ENCODE data around the gene NAV1.
"Not testable (repeated sequence)": the region's sequence is repeated elsewhere in the genome, so short reads cannot be mapped to it uniquely, and the experiment has no call there.

NAV1 gene

GRCh38 chr1:201563941-201564340 is 25.0 kb downstream of the NAV1 start:
- DNase-seq (ENCODE audit: low read depth in 4 of 4, low spot score in 1 of 4), result no peak

DNA sequence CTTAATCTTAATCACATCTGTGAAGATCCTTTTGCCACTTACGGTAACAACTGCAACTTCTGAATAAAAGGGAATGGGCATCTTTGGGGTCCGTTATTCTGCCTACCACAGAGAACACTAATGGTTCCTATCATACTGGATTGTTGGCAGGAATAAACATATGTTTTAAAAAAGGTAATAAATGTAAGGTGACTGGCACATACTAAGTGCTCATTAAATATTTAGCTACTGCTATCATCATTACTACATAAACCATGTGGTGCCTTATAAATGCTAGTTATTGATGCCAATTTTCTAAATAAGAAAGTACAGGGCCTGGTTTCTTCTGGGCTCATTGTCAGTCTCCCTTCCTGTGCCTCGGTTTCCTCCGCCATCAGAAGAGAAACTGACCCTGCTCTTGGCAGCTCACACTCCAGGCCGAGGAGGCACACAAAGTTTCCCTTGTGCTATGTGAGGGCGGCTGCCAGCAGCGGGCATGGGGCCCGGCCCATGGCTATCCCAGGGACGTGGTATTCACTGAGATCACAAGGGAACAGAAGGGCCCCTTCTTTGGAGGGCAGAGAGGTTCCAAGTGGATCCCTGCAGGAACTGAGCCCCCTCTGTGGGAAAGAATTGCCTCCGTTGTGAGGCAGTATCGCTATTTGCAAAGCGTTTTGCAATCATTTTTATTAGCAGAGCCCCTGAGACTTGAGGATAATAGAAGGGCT is 26.2 kb downstream of the NAV1 start:
- DNase-seq (ENCODE audit: low read depth in 4 of 4, low spot score in 1 of 4), result no peak

DNA sequence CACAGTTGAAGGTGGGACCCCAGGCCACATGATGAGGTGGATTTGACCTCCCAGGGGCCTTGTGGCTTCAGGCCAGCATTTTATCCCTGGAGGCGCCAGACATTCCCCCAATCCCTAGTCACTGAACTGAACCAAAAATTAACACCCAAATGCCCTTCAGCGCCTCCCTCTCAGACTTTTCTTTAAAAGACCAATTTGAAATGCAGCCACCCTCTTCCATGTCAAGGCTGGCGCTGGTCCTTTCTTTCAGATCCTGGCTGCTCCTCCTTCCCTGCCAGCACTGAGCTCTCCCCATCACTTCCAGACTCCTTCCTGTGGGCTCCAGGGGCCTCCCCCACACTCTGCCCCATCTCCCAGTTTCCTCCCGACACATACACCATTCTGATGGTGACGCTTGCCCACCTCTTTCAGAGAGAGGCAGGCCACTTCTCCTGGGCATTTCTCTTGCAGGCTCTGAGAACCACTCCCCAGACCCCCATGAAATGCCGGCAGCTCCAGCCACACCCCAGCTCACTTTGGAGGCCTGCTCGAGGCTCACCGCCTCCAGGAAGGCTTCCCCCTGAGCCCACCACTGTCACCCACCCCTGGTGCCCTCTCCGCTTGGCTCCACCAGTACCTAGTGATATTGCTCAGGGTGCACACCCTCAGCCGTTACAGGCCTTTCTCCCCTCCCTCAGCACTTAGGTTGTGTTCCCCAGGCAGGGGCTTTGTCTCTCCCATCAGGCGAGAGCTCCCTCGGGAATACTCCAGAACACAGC is 27.0 kb downstream of the NAV1 start:
- no peak for DNase-seq (ENCODE audit: low read depth in 4 of 4, low spot score in 1 of 4)

DNA sequence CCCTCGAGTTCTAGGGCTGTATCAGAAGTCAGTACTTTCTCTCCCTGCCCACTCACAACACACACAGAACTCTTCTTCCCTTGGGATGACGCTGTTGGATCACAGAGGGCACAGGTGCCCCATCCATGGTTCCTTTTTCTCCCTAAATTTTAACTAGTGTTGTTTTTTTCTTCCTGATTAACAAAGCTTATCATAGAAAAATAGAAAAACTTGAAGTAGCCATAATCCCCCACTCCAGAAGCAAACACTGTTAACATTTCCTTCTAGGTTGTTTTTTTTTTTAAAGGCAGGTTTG is 27.5 kb downstream of the NAV1 start:
- DNase-seq (ENCODE audit: low read depth in 4 of 4, low spot score in 1 of 4), result no peak

DNA sequence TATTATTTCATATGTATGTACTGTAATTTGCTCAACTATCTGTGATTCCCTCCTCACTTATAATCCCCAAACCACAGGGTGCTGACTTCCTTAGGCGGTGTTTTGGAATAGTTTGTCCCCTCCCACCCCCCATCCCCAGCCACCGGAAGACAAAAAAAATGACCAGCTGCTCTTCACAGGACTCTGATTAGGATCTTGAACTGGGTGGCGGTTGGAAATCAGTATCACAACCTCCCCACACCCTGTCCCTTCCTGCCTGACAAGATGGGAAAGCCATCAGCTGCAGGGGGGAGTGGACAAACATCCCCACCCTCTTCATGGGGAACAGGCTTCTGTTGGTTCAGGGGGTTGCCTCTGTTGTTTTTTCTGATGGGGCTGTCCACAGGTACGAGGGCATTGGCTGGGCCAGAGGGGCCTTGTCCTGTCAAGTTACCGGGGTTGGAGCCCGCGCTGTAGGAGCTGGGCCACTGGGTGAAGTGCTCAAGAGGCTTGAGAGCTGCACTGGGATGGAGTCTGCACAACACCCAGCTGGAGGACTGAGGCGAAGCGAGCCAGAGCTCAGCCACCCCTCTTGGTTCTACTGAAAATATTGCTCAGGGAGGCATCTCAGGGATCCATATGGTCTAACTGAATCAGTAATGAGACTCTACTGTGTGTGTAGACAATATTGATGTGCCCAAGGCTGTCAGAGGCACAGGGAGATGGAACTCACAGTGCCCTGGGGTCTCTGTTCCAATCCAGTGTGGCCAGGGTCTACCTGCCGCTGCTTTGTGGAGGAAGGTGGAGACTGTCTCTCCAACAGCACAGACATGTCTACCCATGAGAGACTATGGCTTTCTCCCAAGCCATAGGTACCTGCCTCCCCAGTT is 28.2 kb downstream of the NAV1 start:
- DNase-seq (ENCODE audit: low read depth in 4 of 4, low spot score in 1 of 4), result no peak

GRCh38 chr1:201568265-201568664 is 29.3 kb downstream of the NAV1 start:
- DNase-seq (ENCODE audit: low read depth in 4 of 4, low spot score in 1 of 4), result no peak

GRCh38 chr1:201568859-201569294 is 29.9 kb downstream of the NAV1 start:
- DNase-seq (ENCODE audit: low read depth in 4 of 4, low spot score in 1 of 4), result no peak

DNA sequence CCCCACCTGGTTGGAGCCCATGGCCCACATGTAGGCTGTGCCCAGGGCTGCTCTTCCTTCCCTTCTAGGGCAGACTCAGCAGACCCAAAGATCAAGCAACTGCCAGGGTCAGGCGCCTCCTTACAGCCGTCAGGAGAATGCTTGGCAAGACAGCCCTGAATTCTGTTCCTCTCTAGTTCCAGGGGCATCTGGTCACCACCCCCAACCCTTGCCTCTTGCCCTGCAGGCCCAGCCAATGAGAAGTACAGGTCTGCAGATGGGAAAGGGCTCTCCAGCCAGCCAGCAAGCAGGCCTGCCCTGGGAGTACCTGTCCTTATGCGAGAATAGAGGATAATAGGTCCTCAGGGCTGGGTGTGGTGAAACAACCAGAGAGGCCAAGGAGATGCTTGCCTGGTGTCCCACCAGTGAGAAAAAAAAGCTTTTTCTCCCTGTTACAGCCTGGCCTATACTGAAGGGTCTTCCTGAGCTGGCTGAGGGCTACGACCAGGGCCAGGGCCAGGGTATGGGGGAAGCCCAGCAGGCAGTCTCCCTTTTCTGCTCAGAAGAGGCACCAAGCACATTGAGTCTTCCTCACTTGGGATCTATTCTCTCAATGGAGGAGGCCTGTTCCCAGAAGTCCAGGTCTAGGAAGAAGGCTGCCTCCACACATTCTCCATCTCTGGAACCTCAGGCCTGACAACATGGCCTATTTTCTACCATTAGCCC is 31.4 kb downstream of the NAV1 start:
- DNase-seq (ENCODE audit: low read depth in 4 of 4, low spot score in 1 of 4), result no peak

- DNase-seq (ENCODE audit: low read depth in 4 of 4, low spot score in 1 of 4), result no peak
These were observed 32.1 kb downstream of the NAV1 start for GRCh38 chr1:201570886-201571624.

- DNase-seq (ENCODE audit: low read depth in 4 of 4, low spot score in 1 of 4), result no peak
These were observed 34.1 kb downstream of the NAV1 start for GRCh38 chr1:201573030-201573429.

- no peak for DNase-seq (ENCODE audit: low read depth in 4 of 4, low spot score in 1 of 4)
These were observed 35.0 kb downstream of the NAV1 start for GRCh38 chr1:201573923-201574322.

DNA sequence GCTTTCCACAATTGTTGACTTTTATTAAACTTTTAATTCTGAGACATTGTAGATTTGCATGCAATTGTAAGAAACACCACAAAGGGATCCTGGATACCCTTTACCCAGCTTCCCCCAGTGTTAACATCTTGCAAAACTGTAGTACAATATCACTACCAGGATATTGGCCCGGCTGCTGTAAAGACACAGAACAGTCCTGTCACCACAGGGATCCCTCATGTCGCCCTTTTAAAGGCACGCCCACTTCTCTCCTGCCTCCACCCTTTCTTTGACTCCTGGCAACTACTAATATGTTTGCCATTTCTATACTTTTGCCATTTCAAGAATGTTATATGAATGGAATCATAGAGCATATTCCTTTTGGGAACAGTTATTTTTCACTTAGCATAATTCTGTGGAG is 37.0 kb downstream of the NAV1 start:
- DNase-seq (ENCODE audit: low read depth in 4 of 4, low spot score in 1 of 4), result no peak

- DNase-seq (ENCODE audit: low read depth in 4 of 4, low spot score in 1 of 4), result no peak
These were observed 38.0 kb downstream of the NAV1 start for GRCh38 chr1:201576914-201577313.

DNA sequence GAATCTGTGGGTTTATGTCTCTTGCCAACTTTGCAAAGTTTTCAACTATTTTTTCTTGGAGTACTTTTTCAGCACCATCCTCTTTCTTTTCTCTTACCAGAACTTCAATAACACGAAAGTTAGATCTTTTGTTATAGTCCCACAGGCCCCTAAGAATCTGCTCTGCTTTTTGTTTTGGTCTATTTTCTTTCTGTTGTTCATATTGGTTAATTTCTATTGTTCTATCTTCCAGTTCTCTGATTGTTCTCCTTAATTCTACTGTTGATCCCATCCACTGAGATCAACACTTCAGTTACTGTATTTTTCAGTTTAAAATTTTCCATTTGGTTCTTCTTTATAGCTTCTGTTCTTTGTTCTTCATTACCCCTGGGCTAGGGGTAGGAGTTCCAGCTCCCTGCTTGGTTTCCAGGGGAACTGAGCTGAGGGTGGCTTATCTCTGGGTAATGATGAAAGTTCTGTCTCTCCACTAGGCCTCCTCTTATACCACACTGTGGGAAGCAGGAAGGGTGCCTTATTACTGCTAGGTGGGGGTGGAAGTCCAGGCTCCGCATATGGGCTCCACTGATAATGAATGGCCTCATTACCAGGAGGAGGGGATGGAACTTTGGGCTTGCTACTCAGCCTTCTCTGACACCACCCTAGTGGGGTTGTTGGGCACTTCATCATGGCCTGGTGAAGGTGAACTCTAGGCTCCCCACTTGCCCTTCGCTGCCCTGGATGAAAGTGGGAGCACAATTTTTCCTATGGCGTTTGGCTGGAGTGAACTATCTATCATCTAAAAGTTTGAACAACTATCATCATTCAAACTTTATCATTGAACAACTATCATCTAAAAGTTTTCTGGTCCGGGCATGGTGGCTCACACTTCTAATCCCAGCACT is 39.3 kb downstream of the NAV1 start:
- DNase-seq (ENCODE audit: low read depth in 4 of 4, low spot score in 1 of 4), result no peak

DNA sequence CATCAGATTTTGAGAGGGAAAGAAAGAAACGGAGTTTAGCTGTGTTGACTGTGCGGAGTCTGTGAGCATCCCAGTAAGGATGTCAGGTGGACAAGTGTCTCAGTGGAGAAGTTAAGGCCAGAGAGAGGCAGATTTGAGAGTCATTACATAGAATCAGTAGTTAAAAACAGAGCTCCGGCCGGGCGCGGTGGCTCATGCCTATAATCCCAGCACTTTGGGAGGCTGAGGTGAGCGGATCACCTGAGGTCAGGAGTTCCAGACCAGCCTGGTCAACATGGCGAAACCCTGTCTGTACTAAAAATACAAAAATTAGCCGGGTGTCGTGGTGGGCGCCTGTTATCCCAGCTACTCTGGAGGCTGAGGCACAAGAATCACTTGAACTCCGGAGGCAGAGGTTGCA is 42.4 kb downstream of the NAV1 start:
- DNase-seq (ENCODE audit: low read depth in 4 of 4, low spot score in 1 of 4), result not testable (repeated sequence)

- no peak for DNase-seq (ENCODE audit: low read depth in 4 of 4, low spot score in 1 of 4)
These were observed 43.9 kb downstream of the NAV1 start for GRCh38 chr1:201582705-201583442.

DNA sequence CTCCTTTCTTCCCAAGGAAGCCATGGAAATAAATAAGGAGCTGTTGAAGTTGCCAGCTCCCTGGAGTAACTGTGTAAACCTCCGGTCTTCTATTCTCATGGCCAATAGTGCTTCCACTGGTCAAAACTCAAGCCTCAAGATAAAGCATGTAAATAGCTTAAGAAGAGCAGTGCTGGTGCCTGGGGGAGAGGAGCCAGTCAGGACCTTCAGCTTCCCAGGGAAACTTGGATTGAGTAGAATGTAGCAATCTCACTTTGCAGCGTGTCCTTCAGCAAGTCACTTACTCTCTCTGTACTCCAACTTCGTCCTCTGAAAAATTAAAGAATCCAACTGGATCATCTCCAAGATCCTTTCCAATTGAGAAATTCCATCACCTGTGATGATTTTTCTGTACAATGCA is 44.7 kb downstream of the NAV1 start:
- DNase-seq (ENCODE audit: low read depth in 4 of 4, low spot score in 1 of 4), result no peak

- DNase-seq (ENCODE audit: low read depth in 4 of 4, low spot score in 1 of 4), result no peak
These were observed 45.7 kb downstream of the NAV1 start for GRCh38 chr1:201584471-201585092.

DNA sequence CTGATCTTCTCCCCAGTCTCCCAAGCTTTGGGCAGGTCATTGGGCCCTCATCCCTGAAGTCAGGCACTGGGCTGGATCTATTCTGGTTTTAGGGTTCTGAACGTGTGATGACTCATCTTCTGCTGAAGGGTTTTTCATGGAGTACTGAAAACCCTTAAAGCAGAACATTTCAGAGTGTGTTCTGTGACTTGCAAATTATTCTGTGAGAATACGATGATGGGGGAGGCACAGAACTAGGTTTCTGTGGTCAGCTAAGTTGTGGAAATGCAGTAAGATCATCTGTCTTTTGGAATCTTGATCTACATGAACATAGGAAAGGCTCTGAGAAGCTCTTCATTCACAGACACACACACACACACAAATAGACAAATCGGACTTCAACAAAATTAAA is 46.2 kb downstream of the NAV1 start:
- DNase-seq (ENCODE audit: low read depth in 4 of 4, low spot score in 1 of 4), result no peak
